IMR-90 (cell line): ENCODE measurements around the gene EMSY. TPM values are rescaled to one million over a fixed set of nuclear protein-coding genes. Genes with fewer than 3 reads are reported as not detected.

Experiments used
- ATAC-seq: fragments of 200-7000 bp; cut with Tn5 transposase; 2 replicates; pipeline ENCODE4 v1.9.1; 2020; ENCODE audit warnings: low read depth, mild to moderate bottlenecking, moderate library complexity
- BruUV-seq: library from RNA; stranded (reverse); fragments of 400-500 nt; replicated peaks from 2 replicates; lab custom pipeline; 2021; lab: Mats Ljungman, UMichigan
- CTCF ChIA-PET: fragments of 300-600 bp; formaldehyde crosslinking; extraction: SDS; loops from one replicate; lab custom pipeline; 2021; ENCODE audit warnings: antibody characterized with exemption; lab: Yijun Ruan, JAX
- POLR2A ChIA-PET: fragments of 300-600 bp; sonication (Branson Sonifier 250); formaldehyde crosslinking; loops from one replicate; lab custom pipeline; 2022; ENCODE audit warnings: antibody characterized with exemption; ENCODE audit not compliant: unreplicated experiment; lab: Charles Lee
- DNase-seq: peaks from one replicate; pipeline ENCODE4 v3.0.0; 2013
- H2AFZ ChIP-seq: replicated peaks from 2 replicates; pipeline ENCODE3; 2013; ENCODE audit warnings: low read length, mild to moderate bottlenecking; ENCODE audit not compliant: poor library complexity
- H2AK5ac ChIP-seq: 2 replicates; pipeline ENCODE4 v1.6.1; 2013; ENCODE audit warnings: low read depth, low read length, inconsistent platforms
- H2AK9ac ChIP-seq: replicated peaks from 2 replicates; pipeline ENCODE3; 2013; ENCODE audit warnings: mild to moderate bottlenecking, low read depth, low read length, moderate library complexity; ENCODE audit not compliant: poor library complexity
- H2BK120ac ChIP-seq: 2 replicates; pipeline ENCODE4 v1.6.1; 2013; ENCODE audit warnings: low read depth, low read length, inconsistent platforms
- H2BK15ac ChIP-seq: 3 replicates; pipeline ENCODE4 v1.6.1; 2013; ENCODE audit warnings: low read depth, low read length, inconsistent platforms
- H2BK20ac ChIP-seq: 2 replicates; pipeline ENCODE4 v1.6.1; 2013; ENCODE audit warnings: low read depth, mild to moderate bottlenecking, inconsistent platforms, low read length, moderate library complexity
- H2BK5ac ChIP-seq: 2 replicates; pipeline ENCODE4 v1.6.1; 2013; ENCODE audit warnings: mild to moderate bottlenecking, low read depth, low read length, inconsistent platforms; ENCODE audit not compliant: poor library complexity, severe bottlenecking
- H3K14ac ChIP-seq: replicated peaks from 2 replicates; pipeline ENCODE4 v1.6.1; 2013; ENCODE audit warnings: low read depth, low read length, inconsistent platforms
- H3K18ac ChIP-seq: 2 replicates; pipeline ENCODE4 v1.6.1; 2013; ENCODE audit warnings: low read depth, low read length, control low read depth
- H3K23ac ChIP-seq: 2 replicates; pipeline ENCODE4 v1.6.1; 2013; ENCODE audit warnings: low read depth, low read length, inconsistent platforms
- H3K27ac ChIP-seq: 2 replicates; pipeline ENCODE4 v1.5.1; 2013; ENCODE audit warnings: mild to moderate bottlenecking, control low read depth, low read length; ENCODE audit not compliant: insufficient read depth
- H3K27me3 ChIP-seq: 2 replicates; pipeline ENCODE4 v1.6.1; 2013; ENCODE audit warnings: low read length; ENCODE audit not compliant: control insufficient read depth, insufficient read depth
- H3K36me3 ChIP-seq: 2 replicates; pipeline ENCODE4 v1.6.1; 2013; ENCODE audit warnings: low read length, mixed read lengths; ENCODE audit not compliant: control insufficient read depth, insufficient read depth
- H3K4ac ChIP-seq: 2 replicates; pipeline ENCODE4 v1.6.1; 2013; ENCODE audit warnings: low read depth, low read length, inconsistent platforms
- H3K4me1 ChIP-seq: 2 replicates; pipeline ENCODE4 v1.6.1; 2013; ENCODE audit warnings: low read length, mixed read lengths; ENCODE audit not compliant: control insufficient read depth, insufficient read depth
- H3K4me2 ChIP-seq: 2 replicates; pipeline ENCODE4 v1.6.1; 2013; ENCODE audit warnings: low read depth, mild to moderate bottlenecking, control low read depth, low read length, moderate library complexity
- H3K4me3 ChIP-seq: 2 replicates; pipeline ENCODE4 v1.5.1; 2013; ENCODE audit warnings: low read depth, mild to moderate bottlenecking, control low read depth, low read length, moderate library complexity; ENCODE audit not compliant: insufficient read depth
- H3K56ac ChIP-seq: 2 replicates; pipeline ENCODE4 v1.6.1; 2013; ENCODE audit warnings: low read length, inconsistent platforms; ENCODE audit not compliant: insufficient read depth; ENCODE audit errors: extremely low read depth
- H3K79me1 ChIP-seq, 2 experiments: 2 replicates each; pipeline ENCODE4 v1.6.1; 2013; ENCODE audit warnings: low read length in 2 of 2, inconsistent platforms in 1 of 2, low read depth in 1 of 2
- H3K9ac ChIP-seq: 2 replicates; pipeline ENCODE4 v1.6.1; 2013; ENCODE audit warnings: low read depth, low read length, control low read depth
- H3K9me1 ChIP-seq: 2 replicates; pipeline ENCODE4 v1.6.1; 2013; ENCODE audit warnings: low read length, inconsistent platforms; ENCODE audit not compliant: insufficient read depth
- H3K9me3 ChIP-seq: 2 replicates; pipeline ENCODE4 v1.6.1; 2013; ENCODE audit warnings: low read length; ENCODE audit not compliant: control insufficient read depth, insufficient read depth
- H4K20me1 ChIP-seq: 2 replicates; pipeline ENCODE4 v1.6.1; 2013; ENCODE audit warnings: low read length, inconsistent platforms; ENCODE audit not compliant: insufficient read depth
- H4K5ac ChIP-seq: 2 replicates; pipeline ENCODE4 v1.6.1; 2013; ENCODE audit warnings: mild to moderate bottlenecking, low read depth, low read length, control low read depth
- H4K8ac ChIP-seq, 2 experiments: 2 replicates each; pipeline ENCODE4 v1.6.1; 2013; ENCODE audit warnings: low read depth in 2 of 2, low read length in 2 of 2, control low read depth in 1 of 2, inconsistent platforms in 1 of 2
- H4K91ac ChIP-seq: 2 replicates; pipeline ENCODE4 v1.6.1; 2013; ENCODE audit warnings: low read depth, low read length, inconsistent platforms; ENCODE audit not compliant: insufficient read depth
- CHD1 ChIP-seq: IDR thresholded peaks from 2 replicates; pipeline ENCODE4 v1.6.1; 2012; ENCODE audit warnings: low read depth, low read length, improper control_type of control experiment
- ELK1 ChIP-seq: fragments of 150-350 bp; IDR thresholded peaks from 2 replicates; pipeline ENCODE4 v1.6.1; 2016; ENCODE audit warnings: low read depth, mild to moderate bottlenecking, low read length, moderate library complexity, borderline replicate concordance
- MAFK ChIP-seq: IDR thresholded peaks from 2 replicates; pipeline ENCODE4 v1.6.1; 2012; ENCODE audit warnings: low read depth, low read length, improper control_type of control experiment
- MAZ ChIP-seq: IDR thresholded peaks from 2 replicates; pipeline ENCODE4 v1.6.1; 2012; ENCODE audit warnings: low read depth, mild to moderate bottlenecking, low read length, improper control_type of control experiment, moderate library complexity, borderline replicate concordance
- NFE2L2 ChIP-seq: fragments of 150-350 bp; IDR thresholded peaks from 2 replicates; pipeline ENCODE4 v1.6.1; 2016; ENCODE audit warnings: low read depth, mild to moderate bottlenecking, low read length
- POLR2A ChIP-seq: IDR thresholded peaks from 2 replicates; pipeline ENCODE4 v1.6.1; 2012; ENCODE audit warnings: mild to moderate bottlenecking, low read depth, low read length
- SMC3 ChIP-seq: fragments of 150-350 bp; IDR thresholded peaks from 2 replicates; pipeline ENCODE4 v1.6.1; 2016; ENCODE audit warnings: low read depth, mild to moderate bottlenecking, antibody characterized with exemption, low read length, moderate library complexity
- USF2 ChIP-seq: fragments of 150-350 bp; IDR thresholded peaks from 2 replicates; pipeline ENCODE4 v1.6.1; 2017; ENCODE audit warnings: mild to moderate bottlenecking, antibody characterized with exemption, low read length, low read depth
- WGBS, 2 experiments: methylation state at CpG; one replicate each; pipeline versions ENCODE4 v1.1.5 to v1.1.7; 2013; ENCODE audit warnings: missing lambda C conversion rate in 2 of 2; ENCODE audit not compliant: insufficient read length in 1 of 2; ENCODE audit errors: extremely low coverage in 2 of 2; 5-methylcytosine and 5-hydroxymethylcytosine counted together
- dilution Hi-C: fragments of 300-500 bp; cut with HindIII; formaldehyde crosslinking; loops from one replicate; pipeline ENCODE4 v1.14.3; 2018; ENCODE audit warnings: low sequenced_read_pairs; ENCODE audit not compliant: unreplicated experiment
- in situ Hi-C: fragments of 300-500 bp; cut with MboI; formaldehyde crosslinking; loops from 3 replicates; pipeline ENCODE4 v1.14.3; 2019; ENCODE audit warnings: low sequenced_read_pairs, inconsistent platforms, mixed read lengths
- intact Hi-C: fragments of 100-400 bp; cut with micrococcal nuclease; formaldehyde crosslinking; loops from 2 replicates; pipeline ENCODE4 v1.10.0; 2022
- polyA plus RNA-seq, 3 experiments: library from polyadenylated mRNA; depleted of rRNA; stranded (reverse); fragments of >200 nt; gene quantifications; 2 replicates each; pipeline ENCODE4 v1.2.3, GENCODE V29; 2012; ENCODE audit warnings: low replicate concordance in 1 of 3
- total RNA-seq: library from RNA; depleted of rRNA; stranded (reverse); fragments of >200 nt; gene quantifications from 2 replicates; pipeline ENCODE4 v1.2.3, GENCODE V29; 2012

The EMSY gene
- total and polyA plus RNA-seq, 2 of the 4 experiments (the other 2 are of a cell fraction), result 14.1 to 22.0 TPM

- Histone ChIP-seq H4K91ac (no peak overlapping the region), H2AFZ (no peak overlapping the region), H3K4ac (no peak overlapping the region), H3K56ac (no peak overlapping the region), H2AK5ac (no peak overlapping the region), H3K27me3 (no peaks in the 10 kb centered on the region), H4K20me1 (no peaks in the 10 kb centered on the region), H3K36me3 (no peaks in the 10 kb centered on the region), H3K4me3 (no peak overlapping the region), H2BK20ac (no peak overlapping the region), H3K4me2 (no peak overlapping the region), H3K4me1 (no peaks in the 10 kb centered on the region), H2BK5ac (no peak overlapping the region), H2AK9ac (no peak overlapping the region), H3K79me1 (no peaks in the 10 kb centered on the region), H2BK120ac (no peak overlapping the region), H3K27ac (no peak overlapping the region), H3K23ac (no peak overlapping the region), H3K14ac (no peak overlapping the region), H3K9ac (no peak overlapping the region), H3K9me1 (no peaks in the 10 kb centered on the region), H3K9me3 (no peaks in the 10 kb centered on the region), H4K5ac (no peak overlapping the region), H4K8ac (no peak overlapping the region), H3K18ac (no peak overlapping the region), H2BK15ac (no peak overlapping the region)
- intact Hi-C loops (no loop called here), in situ Hi-C loops (no loop called here), dilution Hi-C loops (no loop called here)
- CTCF ChIA-PET, result no interaction called here
- DNase-seq, result no peak
- no peak for ATAC-seq
- no CpG with 5 or more reads among the region's 1 CpG for WGBS, 2 experiments
- POLR2A ChIA-PET, result no interaction called here
- TF ChIP-seq NFE2L2 (no peak), SMC3 (no peak), ELK1 (no peak), POLR2A (no peak), MAFK (no peak), MAZ (no peak), USF2 (no peak), CHD1 (no peak)
- no TSS peak for BruUV-seq
Measured at GRCh38 chr11:76395296-76395695, 49.5 kb upstream of the EMSY start.
